Measurements from ENCODE around the gene TMEM8B. TPM values are rescaled to one million over a fixed set of nuclear protein-coding genes. Genes with fewer than 3 reads are reported as not detected.

TMEM8B gene
- total RNA-seq, 2 experiments from 2014 or later = 5.8 to 6.9 TPM

- H3K9me3 Mint-ChIP-seq (ENCODE audit: low read depth) = no peaks in the 10 kb centered on the region
- no peak overlapping the region for H3K27ac Mint-ChIP-seq
- H3K4me3 Mint-ChIP-seq = no peak overlapping the region
- ChIA-PET CTCF (interaction anchor here (0.8 to 1.6 kb wide), 2 partner anchors 56 to 58 kb away, joined by 3 read pairs; no protein-coding TSS in a partner anchor), POLR2A (no interaction called here)
- H3K4me1 Mint-ChIP-seq = peaks cover 5% of the 10 kb centered on the region
- no peak for DNase-seq
- peaks cover 3% of the 10 kb centered on the region for H3K27me3 Mint-ChIP-seq
- ATAC-seq = no peak
- intact Hi-C loops (cut with DNase I, micrococcal nuclease) = no loop called here
- H3K36me3 Mint-ChIP-seq (ENCODE audit: low read depth) = no peaks in the 10 kb centered on the region
Measured at GRCh38 chr9:35899021-35899420, 70.0 kb downstream of the TMEM8B start.

GRCh38 chr9:35903049-35903448, 74.0 kb downstream of the TMEM8B start:
- Mint-ChIP-seq H3K27me3 (no peaks in the 10 kb centered on the region), H3K27ac (no peak overlapping the region), H3K4me1 (peaks cover 21% of the 10 kb centered on the region), H3K36me3 (ENCODE audit: low read depth) (no peaks in the 10 kb centered on the region), H3K4me3 (no peak overlapping the region), H3K9me3 (ENCODE audit: low read depth) (no peaks in the 10 kb centered on the region)
- POLR2A ChIA-PET = no interaction called here
- ATAC-seq (peak; percentile 71), DNase-seq (peak; percentile 52)
- CTCF ChIA-PET = interaction anchor here (0.5 to 6.6 kb wide), 39 partner anchors 8 to 1211 kb away, joined by 3 to 69 read pairs (median 4); no protein-coding TSS in a partner anchor
- intact Hi-C loops (cut with DNase I, micrococcal nuclease) = loop anchor here (1.0 kb wide), 3 partner anchors 30 to 120 kb away; no protein-coding TSS in a partner anchor

- ATAC-seq = no peak
- Mint-ChIP-seq H3K4me1 (peaks cover 34% of the 10 kb centered on the region), H3K27me3 (no peaks in the 10 kb centered on the region), H3K9me3 (ENCODE audit: low read depth) (no peaks in the 10 kb centered on the region), H3K4me3 (no peak overlapping the region), H3K27ac (no peak overlapping the region), H3K36me3 (ENCODE audit: low read depth) (no peaks in the 10 kb centered on the region)
- no peak for DNase-seq
- intact Hi-C loops (cut with DNase I, micrococcal nuclease) = no loop called here
- POLR2A ChIA-PET = no interaction called here
- CTCF ChIA-PET = interaction anchor here (0.6 to 6.6 kb wide), 7 partner anchors 9 to 1686 kb away, joined by 3 to 69 read pairs (median 9); no protein-coding TSS in a partner anchor
Measured at GRCh38 chr9:35904338-35904737, 75.3 kb downstream of the TMEM8B start.

GRCh38 chr9:35905051-35905781, 76.2 kb downstream of the TMEM8B start:
- Mint-ChIP-seq H3K36me3 (ENCODE audit: low read depth) (no peaks in the 10 kb centered on the region), H3K4me3 (no peak overlapping the region), H3K27me3 (no peaks in the 10 kb centered on the region), H3K4me1 (peaks cover 42% of the 10 kb centered on the region), H3K9me3 (ENCODE audit: low read depth) (no peaks in the 10 kb centered on the region), H3K27ac (no peak overlapping the region)
- ATAC-seq (no peak), DNase-seq (no peak)
- ChIA-PET CTCF (interaction anchor here (0.5 to 6.6 kb wide), 8 partner anchors 20 to 1687 kb away, joined by 3 to 69 read pairs (median 3); no protein-coding TSS in a partner anchor), POLR2A (interaction anchor here (0.6 to 0.9 kb wide), 2 partner anchors 40 to 211 kb away, joined by 3 read pairs; no protein-coding TSS in a partner anchor)
- intact Hi-C loops (cut with DNase I, micrococcal nuclease) = no loop called here

GRCh38 chr9:35905912-35906679, 77.1 kb downstream of the TMEM8B start, which contains the start of gene HRCT1:
Gene HRCT1 (plus strand): TSS chr9:35906202. CDS start chr9:35906288, 86 bp downstream.
- ChIA-PET POLR2A (interaction anchor here (0.6 to 0.9 kb wide), 3 partner anchors 39 to 212 kb away, joined by 3 read pairs; partner anchors contain the start of gene CREB3), CTCF (interaction anchor here (1.0 to 6.6 kb wide), 4 partner anchors 19 to 39 kb away, joined by 3 to 69 read pairs (median 5); no protein-coding TSS in a partner anchor)
- DNase-seq (no peak), ATAC-seq (no peak)
- H3K36me3 Mint-ChIP-seq (ENCODE audit: low read depth) = no peaks in the 10 kb centered on the region
- peaks cover 51% of the 10 kb centered on the region for H3K4me1 Mint-ChIP-seq
- no peaks in the 10 kb centered on the region for H3K27me3 Mint-ChIP-seq
- H3K9me3 Mint-ChIP-seq (ENCODE audit: low read depth) = no peaks in the 10 kb centered on the region
- no peak within 1 kb of the TSS for H3K27ac Mint-ChIP-seq
- no peak within 1 kb of the TSS for H3K4me3 Mint-ChIP-seq
- intact Hi-C loops (cut with DNase I, micrococcal nuclease) = no loop called here

GRCh38 chr9:35906923-35907699, 78.1 kb downstream of the TMEM8B start:
- Mint-ChIP-seq H3K27me3 (no peaks in the 10 kb centered on the region), H3K4me3 (no peak overlapping the region), H3K36me3 (ENCODE audit: low read depth) (no peaks in the 10 kb centered on the region), H3K27ac (no peak overlapping the region), H3K4me1 (peaks cover 60% of the 10 kb centered on the region), H3K9me3 (ENCODE audit: low read depth) (no peaks in the 10 kb centered on the region)
- no peak for DNase-seq
- intact Hi-C loops (cut with DNase I, micrococcal nuclease) = no loop called here
- ATAC-seq = no peak
- POLR2A ChIA-PET = interaction anchor here (0.6 kb wide), 2 partner anchors 270 to 1191 kb away, joined by 3 read pairs; no protein-coding TSS in a partner anchor
- CTCF ChIA-PET = interaction anchor here (0.7 to 1.1 kb wide), 4 partner anchors 9 to 1584 kb away, joined by 3 to 4 read pairs (median 3); no protein-coding TSS in a partner anchor

GRCh38 chr9:35907711-35908503, 78.9 kb downstream of the TMEM8B start:
- ATAC-seq (peak; percentile 37), DNase-seq (no peak)
- H3K4me3 Mint-ChIP-seq = no peak overlapping the region
- no peaks in the 10 kb centered on the region for H3K36me3 Mint-ChIP-seq (ENCODE audit: low read depth)
- POLR2A ChIA-PET = interaction anchor here (0.6 kb wide), 1 partner anchor 269 kb away, joined by 3 read pairs; no protein-coding TSS in a partner anchor
- H3K27me3 Mint-ChIP-seq = no peaks in the 10 kb centered on the region
- H3K4me1 Mint-ChIP-seq = peaks cover 62% of the 10 kb centered on the region
- intact Hi-C loops (cut with DNase I, micrococcal nuclease) = no loop called here
- H3K9me3 Mint-ChIP-seq (ENCODE audit: low read depth) = no peaks in the 10 kb centered on the region
- CTCF ChIA-PET = interaction anchor here (0.7 to 1.1 kb wide), 6 partner anchors 10 to 1602 kb away, joined by 3 to 4 read pairs (median 3); no protein-coding TSS in a partner anchor
- peak overlapping the region; percentile 40 for H3K27ac Mint-ChIP-seq

GRCh38 chr9:35908504-35909125, 79.6 kb downstream of the TMEM8B start:
- H3K9me3 Mint-ChIP-seq (ENCODE audit: low read depth) = no peaks in the 10 kb centered on the region
- ATAC-seq = no peak

GRCh38 chr9:35909274-35909673, 80.2 kb downstream of the TMEM8B start, which contains the start of gene SPAAR:
Gene SPAAR (plus strand): TSS chr9:35909490. CDS start chr9:35910464, 974 bp downstream.
- Mint-ChIP-seq H3K27ac (peak within 1 kb of the TSS; percentile 16), H3K27me3 (no peaks in the 10 kb centered on the region), H3K36me3 (ENCODE audit: low read depth) (no peaks in the 10 kb centered on the region), H3K4me1 (peaks cover 58% of the 10 kb centered on the region), H3K9me3 (ENCODE audit: low read depth) (no peaks in the 10 kb centered on the region), H3K4me3 (no peak within 1 kb of the TSS)
- intact Hi-C loops (cut with DNase I, micrococcal nuclease) = no loop called here
- CTCF ChIA-PET = no interaction called here
- POLR2A ChIA-PET = no interaction called here
- ATAC-seq (no peak), DNase-seq (no peak)

More at GRCh38 chr9:35908504-35909125, 79.6 kb downstream of the TMEM8B start:
- intact Hi-C loops (cut with DNase I, micrococcal nuclease) = no loop called here
- Mint-ChIP-seq H3K27me3 (no peaks in the 10 kb centered on the region), H3K27ac (peak overlapping the region; percentile 10), H3K36me3 (ENCODE audit: low read depth) (no peaks in the 10 kb centered on the region), H3K4me3 (no peak overlapping the region), H3K4me1 (peaks cover 58% of the 10 kb centered on the region)
- CTCF ChIA-PET = interaction anchor here (0.7 kb wide), 2 partner anchors 21 to 1601 kb away, joined by 3 read pairs; no protein-coding TSS in a partner anchor
- no peak for DNase-seq
- POLR2A ChIA-PET = no interaction called here

Data from activated CD4-positive, alpha-beta T cell treated with anti-CD3 and anti-CD28 coated beads for 36 hours (primary cell).